ENCODE data around the gene LZTR1. TPM values are rescaled to one million over a fixed set of nuclear protein-coding genes. Genes with fewer than 3 reads are reported as not detected.

The LZTR1 gene
- total and polyA plus RNA-seq, 2 of the 8 experiments (the other 6 are each of a cell fraction or from before 2014, with no cell fraction given): 22.3 to 31.0 TPM

- FAIRE-seq: no peak
- H3K4ac ChIP-seq (replicated peaks; ENCODE audit: insufficient read length, low read depth, low read length): no peak overlapping the region
- no peak overlapping the region for H4K8ac ChIP-seq (ENCODE audit: extremely low read depth, insufficient read depth, low read length)
Measured at GRCh38 chr22:21026783-21027692, 44.9 kb downstream of the LZTR1 start.

More at GRCh38 chr22:21026783-21027692, 44.9 kb downstream of the LZTR1 start:
- Histone ChIP-seq H4K20me1 (replicated peaks in 1 of 2; ENCODE audit: control insufficient read depth in 1 of 2, insufficient read depth in 2 of 2, low read length in 2 of 2) (no peaks in the 10 kb centered on the region), H3K23ac (ENCODE audit: insufficient read length) (no peak overlapping the region), H2AK5ac (ENCODE audit: low read depth, low read length) (no peak overlapping the region), H3K9ac (replicated peaks in 1 of 4; ENCODE audit: extremely low read depth in 1 of 4, low read depth in 3 of 4, low read length in 3 of 4) (no peak overlapping the region), H3K23me2 (ENCODE audit: low read depth, low read length) (peaks cover 2% of the 10 kb centered on the region; the same call in 1 of the 2 replicates), H3K18ac (ENCODE audit: extremely low read depth, low read length) (no peak overlapping the region), H3K79me1 (ENCODE audit: low read depth, low read length) (no peaks in the 10 kb centered on the region), H2BK15ac (ENCODE audit: low read length) (no peak overlapping the region), H2BK5ac (ENCODE audit: low read depth, low read length) (no peak overlapping the region), H3K14ac (ENCODE audit: insufficient read length) (no peak overlapping the region), H3K4me1 (replicated peaks in 1 of 4; ENCODE audit: control insufficient read depth in 3 of 4, insufficient read depth in 4 of 4, low read length in 3 of 4) (peaks cover 0 to 2% (median under 1%) of the 10 kb centered on the region in 4 experiments; a peak in 2 of 7 replicates), H2AFZ (ENCODE audit: low read length) (no peak overlapping the region), H3K9me3 (ENCODE audit: insufficient read depth in 2 of 2, low read depth in 1 of 2, low read length in 1 of 2) (no peaks in the 10 kb centered on the region), H4K5ac (ENCODE audit: insufficient read length, low read depth, low read length) (no peak overlapping the region), H3K4me3 (ENCODE audit: extremely low read depth in 1 of 4, insufficient read depth in 2 of 4, low read depth in 3 of 4, low read length in 4 of 4) (no peak overlapping the region), H2BK120ac (replicated peaks; ENCODE audit: low read depth, low read length) (no peak overlapping the region), H3K27ac (ENCODE audit: low read depth, low read length) (no peak overlapping the region), H3K4me2 (ENCODE audit: insufficient read depth in 1 of 2, low read depth in 2 of 2, low read length in 2 of 2) (no peak overlapping the region), H3K56ac (replicated peaks; ENCODE audit: insufficient read length, low read depth, low read length) (no peak overlapping the region), H4K91ac (replicated peaks; ENCODE audit: insufficient read length, low read length) (no peak overlapping the region), H2BK12ac (ENCODE audit: low read depth, low read length) (no peak overlapping the region), H2BK20ac (ENCODE audit: low read length) (no peak overlapping the region), H3K36me3 (ENCODE audit: control insufficient read depth in 2 of 4, insufficient read depth in 4 of 4, low read length in 3 of 4) (no peaks in the 10 kb centered on the region), H3K27me3 (replicated peaks in 1 of 4; ENCODE audit: control insufficient read depth in 3 of 4, extremely low read depth in 1 of 4, insufficient read depth in 3 of 4, low read length in 3 of 4) (peaks cover 6 to 14% (median 13%) of the 10 kb centered on the region in 4 experiments), H3K79me2 (ENCODE audit: control insufficient read depth in 1 of 2, insufficient read depth in 2 of 2, low read length in 2 of 2) (no peaks in the 10 kb centered on the region)
- 87% methylated on average over 12 of the region's 14 CpGs; no CpG with 5 or more reads in 1 of the 2 experiments for WGBS, 2 experiments (ENCODE audit: extremely low coverage in 1 of 2, insufficient coverage in 1 of 2, insufficient read length in 1 of 2, insufficient replicate concordance in 2 of 2, low coverage in 1 of 2, low lambda C conversion rate in 2 of 2, missing lambda C conversion rate in 1 of 2)
- TF ChIP-seq CTBP2 (IDR thresholded peaks at IDR 0.05; ENCODE audit: borderline replicate concordance, insufficient read depth, insufficient read length, low read length) (no peak), TBP (IDR thresholded peaks at IDR 0.05; ENCODE audit: low read depth, low read length) (no peak), CHD2 (IDR thresholded peaks at IDR 0.05; ENCODE audit: low read length) (no peak)
- ChIA-PET POLR2A (ENCODE audit: partially characterized antibody) (interaction anchor here (2.1 kb wide), 1 partner anchor 12 kb away, joined by 5 read pairs; the partner anchor contains the start of gene P2RX6), CTCF (ENCODE audit: partially characterized antibody) (interaction anchor here (1.2 to 1.4 kb wide), 2 partner anchors 8 to 73 kb away, joined by 3 read pairs; no protein-coding TSS in a partner anchor)
- DNase-seq (ENCODE audit: low read depth in 1 of 2, low spot score in 2 of 2): no peak
